H9 (cell line): ENCODE measurements around the gene RUNX1. TPM values are rescaled to one million over a fixed set of nuclear protein-coding genes. Genes with fewer than 3 reads are reported as not detected.

ENCODE experiments used
- DNase-seq: peaks from one replicate; pipeline ENCODE4 v3.0.0-alpha.2; 2017
- H2AFZ ChIP-seq: one replicate; pipeline ENCODE4 v1.6.1; 2013; ENCODE audit warnings: mild to moderate bottlenecking, low read length, control low read depth, moderate library complexity
- H2AK5ac ChIP-seq: 2 replicates; pipeline ENCODE4 v1.6.1; 2013; ENCODE audit warnings: low read length, control low read depth, mixed read lengths; ENCODE audit not compliant: insufficient read length
- H2BK120ac ChIP-seq: one replicate; pipeline ENCODE4 v1.6.1; 2013; ENCODE audit warnings: low read depth, mild to moderate bottlenecking, low read length, control low read depth, inconsistent platforms; ENCODE audit not compliant: poor library complexity, severe bottlenecking
- H2BK12ac ChIP-seq: 2 replicates; pipeline ENCODE4 v1.6.1; 2013; ENCODE audit warnings: low read length, control low read depth, mixed read lengths, low read depth; ENCODE audit not compliant: insufficient read length
- H2BK15ac ChIP-seq: 2 replicates; pipeline ENCODE4 v1.6.1; 2013; ENCODE audit warnings: low read depth, low read length, control low read depth
- H2BK20ac ChIP-seq: one replicate; pipeline ENCODE4 v1.6.1; 2013; ENCODE audit warnings: low read depth, mild to moderate bottlenecking, low read length, control low read depth, inconsistent platforms; ENCODE audit not compliant: poor library complexity, severe bottlenecking
- H2BK5ac ChIP-seq: 2 replicates; pipeline ENCODE4 v1.6.1; 2013; ENCODE audit warnings: low read length, control low read depth, mixed read lengths; ENCODE audit not compliant: insufficient read length
- H3K14ac ChIP-seq: 2 replicates; pipeline ENCODE4 v1.6.1; 2013; ENCODE audit warnings: low read length, control low read depth; ENCODE audit not compliant: insufficient read depth
- H3K18ac ChIP-seq: 2 replicates; pipeline ENCODE4 v1.6.1; 2013; ENCODE audit warnings: low read depth, mild to moderate bottlenecking, mixed read lengths, low read length, control low read depth; ENCODE audit not compliant: insufficient read length
- H3K23ac ChIP-seq: 2 replicates; pipeline ENCODE4 v1.6.1; 2013; ENCODE audit warnings: low read length, control low read depth, mixed read lengths, low read depth; ENCODE audit not compliant: insufficient read length
- H3K23me2 ChIP-seq: 2 replicates; pipeline ENCODE4 v1.6.1; 2013; ENCODE audit warnings: low read depth, mild to moderate bottlenecking, mixed read lengths, low read length, control low read depth; ENCODE audit not compliant: insufficient read length, poor library complexity, severe bottlenecking
- H3K27ac ChIP-seq: 2 replicates; pipeline ENCODE4 v1.5.1; 2013; ENCODE audit warnings: low read length, control low read depth, mixed read lengths, low read depth; ENCODE audit not compliant: insufficient read length
- H3K27me3 ChIP-seq: 2 replicates; pipeline ENCODE4 v1.6.1; 2013; ENCODE audit warnings: low read length, control low read depth, inconsistent platforms; ENCODE audit not compliant: insufficient read depth
- H3K4ac ChIP-seq: 2 replicates; pipeline ENCODE4 v1.6.1; 2013; ENCODE audit warnings: low read depth, mild to moderate bottlenecking, control low read depth, inconsistent platforms, low read length, moderate library complexity
- H3K4me1 ChIP-seq: 2 replicates; pipeline ENCODE4 v1.6.1; 2013; ENCODE audit warnings: low read length, control low read depth, inconsistent platforms; ENCODE audit not compliant: insufficient read depth
- H3K4me2 ChIP-seq: 2 replicates; pipeline ENCODE4 v1.6.1; 2013; ENCODE audit warnings: low read length, control low read depth, mixed read lengths; ENCODE audit not compliant: insufficient read length, insufficient read depth
- H3K56ac ChIP-seq: 2 replicates; pipeline ENCODE4 v1.6.1; 2013; ENCODE audit warnings: low read depth, mild to moderate bottlenecking, mixed read lengths, low read length, control low read depth; ENCODE audit not compliant: insufficient read length
- H3K79me1 ChIP-seq: 2 replicates; pipeline ENCODE4 v1.6.1; 2013; ENCODE audit warnings: low read depth, mild to moderate bottlenecking, moderate library complexity, low read length, control low read depth, inconsistent platforms; ENCODE audit not compliant: insufficient read depth, poor library complexity, severe bottlenecking
- H3K79me2 ChIP-seq: 2 replicates; pipeline ENCODE4 v1.6.1; 2013; ENCODE audit warnings: low read length, control low read depth, inconsistent platforms; ENCODE audit not compliant: insufficient read depth
- H3K9ac ChIP-seq: 2 replicates; pipeline ENCODE4 v1.6.1; 2013; ENCODE audit warnings: low read length, control low read depth, mixed read lengths; ENCODE audit not compliant: insufficient read length; ENCODE audit errors: extremely low read depth
- H3K9me3 ChIP-seq: one replicate; pipeline ENCODE4 v1.6.1; 2013; ENCODE audit warnings: low read depth, low read length, inconsistent platforms; ENCODE audit not compliant: control insufficient read depth
- H3T11ph ChIP-seq: one replicate; pipeline ENCODE4 v1.6.1; 2013; ENCODE audit warnings: mild to moderate bottlenecking, low read length, control low read depth, inconsistent platforms
- H4K20me1 ChIP-seq: one replicate; pipeline ENCODE4 v1.6.1; 2013; ENCODE audit not compliant: control insufficient read depth, insufficient read length, insufficient read depth
- H4K5ac ChIP-seq: 2 replicates; pipeline ENCODE4 v1.6.1; 2013; ENCODE audit warnings: low read depth, mild to moderate bottlenecking, mixed read lengths, low read length, control low read depth; ENCODE audit not compliant: insufficient read length
- H4K8ac ChIP-seq: replicated peaks from 2 replicates; pipeline ENCODE4 v1.6.1; 2013; ENCODE audit warnings: low read length, control low read depth, mixed read lengths, low read depth; ENCODE audit not compliant: insufficient read length
- H4K91ac ChIP-seq: 2 replicates; pipeline ENCODE4 v1.6.1; 2013; ENCODE audit warnings: low read depth, mild to moderate bottlenecking, moderate library complexity, mixed read lengths, low read length, control low read depth; ENCODE audit not compliant: insufficient read length
- H3K27ac Mint-ChIP-seq, 3 experiments: 2 replicates in 2 of 3; 3 replicates in 1 of 3; pipeline ENCODE4 v1.8.0; 2020 to 2021; ENCODE audit warnings: mixed read lengths in 3 of 3, mild to moderate bottlenecking in 1 of 3, moderate library complexity in 1 of 3
- H3K27me3 Mint-ChIP-seq: 2 replicates; pipeline ENCODE4 v1.8.0; 2021; ENCODE audit warnings: low read depth, mild to moderate bottlenecking, moderate library complexity, mixed read lengths
- H3K36me3 Mint-ChIP-seq, 3 experiments: 2 replicates in 2 of 3; 3 replicates in 1 of 3; pipeline ENCODE4 v1.8.0; 2020 to 2021; ENCODE audit warnings: low read depth in 3 of 3, mixed read lengths in 3 of 3; ENCODE audit not compliant: insufficient read depth in 1 of 3
- H3K4me1 Mint-ChIP-seq, 2 experiments: 2 replicates each; pipeline ENCODE4 v1.8.0; 2020; ENCODE audit warnings: mixed read lengths in 2 of 2
- H3K4me3 Mint-ChIP-seq, 2 experiments: 2 replicates in 1 of 2; 3 replicates in 1 of 2; pipeline ENCODE4 v1.8.0; 2020 to 2021; ENCODE audit warnings: mild to moderate bottlenecking in 2 of 2, mixed read lengths in 2 of 2, moderate library complexity in 1 of 2
- H3K9me3 Mint-ChIP-seq, 2 experiments: 2 replicates in 1 of 2; 3 replicates in 1 of 2; pipeline ENCODE4 v1.8.0; 2020; ENCODE audit warnings: mild to moderate bottlenecking in 2 of 2, mixed read lengths in 2 of 2, moderate library complexity in 1 of 2
- WGBS: extraction: QIAGEN DNeasy Blood & Tissue Kit; methylation state at CpG from one replicate; pipeline ENCODE4 v1.1.7; 2013; ENCODE audit warnings: missing lambda C conversion rate, low lambda C conversion rate, mixed read lengths; ENCODE audit not compliant: insufficient read length; ENCODE audit errors: extremely low coverage; 5-methylcytosine and 5-hydroxymethylcytosine counted together
- total RNA-seq: library from RNA; stranded (reverse); gene quantifications from 2 replicates; pipeline ENCODE4 v1.2.1, GENCODE V29; 2021
- TF ChIP-seq, protein P1 (sequence below): fragments of 200-600 bp; sonication (generic); conservative IDR thresholded peaks from 3 replicates; pipeline ENCODE4 v1.8.0; 2021; ENCODE audit warnings: antibody characterized with exemption, mild to moderate bottlenecking

RUNX1 gene
- total RNA-seq, 1 experiment from 2014 or later = 0.72 TPM

DNA sequence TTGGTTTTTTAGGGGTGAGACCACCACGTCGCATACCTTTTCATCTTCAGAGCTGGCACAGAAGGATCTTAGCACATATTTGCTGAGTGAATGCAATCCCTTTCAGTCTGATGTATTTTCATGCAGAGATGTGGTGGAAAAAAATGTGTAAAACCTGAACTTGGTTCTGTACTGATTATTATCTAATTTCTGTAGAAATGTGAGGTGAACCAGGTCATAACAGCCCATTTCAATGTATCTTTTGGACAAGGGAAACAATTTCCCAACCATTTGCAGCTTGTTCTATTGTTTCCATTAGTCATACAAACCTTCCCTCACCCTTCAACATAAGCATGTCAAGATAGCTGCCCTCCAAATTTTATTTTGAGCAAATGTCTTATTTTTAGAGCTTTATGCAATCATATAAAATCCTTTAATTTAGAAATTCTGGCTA is 46.8 kb upstream of the RUNX1 start:
- H3K56ac ChIP-seq = no peak overlapping the region
- H3K9me3 ChIP-seq = no peaks in the 10 kb centered on the region
- no peak overlapping the region for H3K27ac Mint-ChIP-seq
- no peak overlapping the region for H2BK5ac ChIP-seq
- no peak overlapping the region for H3K14ac ChIP-seq
- no peak overlapping the region for H4K91ac ChIP-seq
- no peak overlapping the region for H2BK120ac ChIP-seq
- H3K27ac ChIP-seq = no peak overlapping the region
- H3K9ac ChIP-seq = no peak overlapping the region
- no peak overlapping the region for H2BK20ac ChIP-seq
- TF ChIP-seq, protein P1, sequence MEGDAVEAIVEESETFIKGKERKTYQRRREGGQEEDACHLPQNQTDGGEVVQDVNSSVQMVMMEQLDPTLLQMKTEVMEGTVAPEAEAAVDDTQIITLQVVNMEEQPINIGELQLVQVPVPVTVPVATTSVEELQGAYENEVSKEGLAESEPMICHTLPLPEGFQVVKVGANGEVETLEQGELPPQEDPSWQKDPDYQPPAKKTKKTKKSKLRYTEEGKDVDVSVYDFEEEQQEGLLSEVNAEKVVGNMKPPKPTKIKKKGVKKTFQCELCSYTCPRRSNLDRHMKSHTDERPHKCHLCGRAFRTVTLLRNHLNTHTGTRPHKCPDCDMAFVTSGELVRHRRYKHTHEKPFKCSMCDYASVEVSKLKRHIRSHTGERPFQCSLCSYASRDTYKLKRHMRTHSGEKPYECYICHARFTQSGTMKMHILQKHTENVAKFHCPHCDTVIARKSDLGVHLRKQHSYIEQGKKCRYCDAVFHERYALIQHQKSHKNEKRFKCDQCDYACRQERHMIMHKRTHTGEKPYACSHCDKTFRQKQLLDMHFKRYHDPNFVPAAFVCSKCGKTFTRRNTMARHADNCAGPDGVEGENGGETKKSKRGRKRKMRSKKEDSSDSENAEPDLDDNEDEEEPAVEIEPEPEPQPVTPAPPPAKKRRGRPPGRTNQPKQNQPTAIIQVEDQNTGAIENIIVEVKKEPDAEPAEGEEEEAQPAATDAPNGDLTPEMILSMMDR = no peak
- H2AFZ ChIP-seq = no peak overlapping the region
- DNase-seq = no peak
- no peaks in the 10 kb centered on the region for H3K27me3 ChIP-seq
- peaks cover 2% of the 10 kb centered on the region for H3K27me3 Mint-ChIP-seq
- H3K23me2 ChIP-seq = no peaks in the 10 kb centered on the region
- no peak overlapping the region for H3K4ac ChIP-seq
- no peaks in the 10 kb centered on the region for H3K4me1 Mint-ChIP-seq
- WGBS = no CpG with 5 or more reads among the region's 2 CpGs
- no peak overlapping the region for H3K23ac ChIP-seq
- H3K79me1 ChIP-seq = no peaks in the 10 kb centered on the region
- no peaks in the 10 kb centered on the region; a peak in 3 of 5 replicates for H3K9me3 Mint-ChIP-seq
- H3K4me3 Mint-ChIP-seq = no peak overlapping the region
- H3K4me2 ChIP-seq = no peak overlapping the region
- no peak overlapping the region for H2BK12ac ChIP-seq
- H3K4me1 ChIP-seq = no peaks in the 10 kb centered on the region
- H3T11ph ChIP-seq = no peak overlapping the region
- no peak overlapping the region for H4K8ac ChIP-seq
- no peak overlapping the region for H2AK5ac ChIP-seq
- H2BK15ac ChIP-seq = no peak overlapping the region
- no peaks in the 10 kb centered on the region for H3K79me2 ChIP-seq
- H3K36me3 Mint-ChIP-seq = no peaks in the 10 kb centered on the region
- H3K18ac ChIP-seq = no peak overlapping the region
- no peak overlapping the region for H4K5ac ChIP-seq
- no peaks in the 10 kb centered on the region for H4K20me1 ChIP-seq
